ENCODE results near the gene MRPL55.

The MRPL55 gene

DNA sequence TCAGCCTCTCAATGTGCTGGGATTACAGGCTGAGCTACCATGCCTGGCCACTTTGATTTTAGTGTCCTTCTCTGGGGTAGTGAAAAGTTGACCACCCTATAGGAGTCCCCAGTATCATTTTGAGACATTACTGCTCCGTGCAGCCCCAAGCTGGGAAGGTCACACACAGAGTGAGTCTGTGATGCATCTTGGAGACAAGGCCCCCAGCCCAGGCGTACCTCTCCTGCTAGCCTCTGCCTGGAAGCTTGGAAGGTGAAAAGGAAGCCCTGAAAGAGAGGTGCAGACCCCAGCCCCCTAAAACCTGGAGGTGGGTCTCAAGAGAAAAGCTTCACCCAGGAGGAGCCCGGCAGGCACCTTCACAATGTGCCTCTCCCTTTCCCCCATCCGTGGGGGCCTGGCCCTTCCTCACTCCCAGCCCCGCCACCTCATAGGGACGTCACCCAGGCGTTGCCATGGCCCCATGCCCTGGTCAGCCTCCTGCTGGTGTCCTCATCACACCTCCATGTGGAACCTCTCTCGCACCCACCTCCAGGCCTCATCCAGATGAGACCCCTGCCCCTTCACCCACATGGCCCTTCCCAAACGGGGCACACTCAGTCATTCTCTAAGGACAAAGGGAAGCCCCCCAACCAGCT lies 32.2 kb downstream of the MRPL55 start:
- H3K4me3 ChIP-seq (ENCODE audit: low read depth, low read length), result no peak overlapping the region
- TF ChIP-seq, protein P1, sequence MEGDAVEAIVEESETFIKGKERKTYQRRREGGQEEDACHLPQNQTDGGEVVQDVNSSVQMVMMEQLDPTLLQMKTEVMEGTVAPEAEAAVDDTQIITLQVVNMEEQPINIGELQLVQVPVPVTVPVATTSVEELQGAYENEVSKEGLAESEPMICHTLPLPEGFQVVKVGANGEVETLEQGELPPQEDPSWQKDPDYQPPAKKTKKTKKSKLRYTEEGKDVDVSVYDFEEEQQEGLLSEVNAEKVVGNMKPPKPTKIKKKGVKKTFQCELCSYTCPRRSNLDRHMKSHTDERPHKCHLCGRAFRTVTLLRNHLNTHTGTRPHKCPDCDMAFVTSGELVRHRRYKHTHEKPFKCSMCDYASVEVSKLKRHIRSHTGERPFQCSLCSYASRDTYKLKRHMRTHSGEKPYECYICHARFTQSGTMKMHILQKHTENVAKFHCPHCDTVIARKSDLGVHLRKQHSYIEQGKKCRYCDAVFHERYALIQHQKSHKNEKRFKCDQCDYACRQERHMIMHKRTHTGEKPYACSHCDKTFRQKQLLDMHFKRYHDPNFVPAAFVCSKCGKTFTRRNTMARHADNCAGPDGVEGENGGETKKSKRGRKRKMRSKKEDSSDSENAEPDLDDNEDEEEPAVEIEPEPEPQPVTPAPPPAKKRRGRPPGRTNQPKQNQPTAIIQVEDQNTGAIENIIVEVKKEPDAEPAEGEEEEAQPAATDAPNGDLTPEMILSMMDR (IDR thresholded peaks at IDR 0.05; ENCODE audit: low read depth, low read length), result no peak

DNA sequence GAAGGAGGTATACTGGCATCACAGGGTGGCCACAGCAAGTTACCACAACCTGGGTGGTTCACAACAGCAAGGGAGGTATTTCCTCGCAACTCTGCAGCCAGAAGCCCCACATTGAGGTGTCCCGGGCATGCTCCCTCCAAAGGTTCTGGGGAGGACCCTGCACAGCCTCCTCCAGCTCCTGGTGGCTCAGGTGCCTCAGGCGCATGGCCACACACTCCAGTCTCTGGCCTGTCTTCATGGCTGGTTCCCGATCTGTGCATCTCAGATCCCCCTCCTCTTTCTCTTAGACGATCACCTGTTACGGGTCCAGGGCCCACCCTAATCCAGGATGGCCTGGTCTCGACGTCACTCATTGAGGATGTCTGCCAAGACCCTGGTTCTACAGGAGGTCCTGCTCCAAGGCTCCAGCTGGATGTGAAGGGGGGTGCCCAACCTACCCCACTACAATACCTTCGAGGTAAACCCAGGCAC lies 33.3 kb downstream of the MRPL55 start:
- H3K4me3 ChIP-seq (ENCODE audit: low read depth, low read length), result no peak overlapping the region
- TF ChIP-seq, protein P1 (IDR thresholded peaks at IDR 0.05; ENCODE audit: low read depth, low read length), result no peak

DNA sequence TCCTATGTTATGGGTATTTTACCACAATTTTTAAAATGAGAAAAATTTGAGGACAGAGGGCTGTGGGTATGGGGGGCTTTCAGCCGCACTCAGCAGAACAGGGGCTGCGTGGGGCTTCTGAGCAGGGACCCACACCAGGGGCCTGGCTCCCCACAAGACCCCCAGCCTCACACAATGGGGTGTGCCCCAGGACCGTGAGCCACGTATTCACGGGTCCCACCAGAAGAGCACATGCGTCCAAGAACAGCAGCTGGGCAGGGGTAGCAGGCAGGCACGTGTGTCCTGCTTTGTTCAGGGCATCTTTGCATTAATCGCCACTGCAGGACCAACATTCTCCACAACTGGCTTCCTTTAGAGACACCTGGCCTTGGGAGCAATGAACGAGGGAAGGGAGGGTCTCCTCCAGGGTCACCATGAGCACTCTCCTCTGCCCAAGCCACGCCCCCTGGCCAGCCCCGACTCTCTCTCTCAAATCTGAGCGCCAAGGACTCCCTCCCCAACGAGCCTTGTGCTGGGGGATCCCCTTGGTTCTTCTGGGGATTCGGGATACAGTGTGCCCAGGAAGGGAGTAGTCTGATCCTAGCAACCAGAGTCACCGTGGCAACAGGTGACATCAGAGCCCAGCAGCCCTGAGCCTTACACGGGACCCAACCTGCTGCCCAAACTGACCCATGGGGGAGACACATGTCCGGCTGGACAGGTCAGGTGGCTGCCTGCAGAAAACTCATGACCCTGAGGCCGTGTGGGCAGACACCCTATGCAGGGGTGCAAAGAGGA lies 34.0 kb downstream of the MRPL55 start:
- TF ChIP-seq, protein P1 (IDR thresholded peaks at IDR 0.05; ENCODE audit: low read depth, low read length), result no peak
- no peak overlapping the region for H3K4me3 ChIP-seq (ENCODE audit: low read depth, low read length)

DNA sequence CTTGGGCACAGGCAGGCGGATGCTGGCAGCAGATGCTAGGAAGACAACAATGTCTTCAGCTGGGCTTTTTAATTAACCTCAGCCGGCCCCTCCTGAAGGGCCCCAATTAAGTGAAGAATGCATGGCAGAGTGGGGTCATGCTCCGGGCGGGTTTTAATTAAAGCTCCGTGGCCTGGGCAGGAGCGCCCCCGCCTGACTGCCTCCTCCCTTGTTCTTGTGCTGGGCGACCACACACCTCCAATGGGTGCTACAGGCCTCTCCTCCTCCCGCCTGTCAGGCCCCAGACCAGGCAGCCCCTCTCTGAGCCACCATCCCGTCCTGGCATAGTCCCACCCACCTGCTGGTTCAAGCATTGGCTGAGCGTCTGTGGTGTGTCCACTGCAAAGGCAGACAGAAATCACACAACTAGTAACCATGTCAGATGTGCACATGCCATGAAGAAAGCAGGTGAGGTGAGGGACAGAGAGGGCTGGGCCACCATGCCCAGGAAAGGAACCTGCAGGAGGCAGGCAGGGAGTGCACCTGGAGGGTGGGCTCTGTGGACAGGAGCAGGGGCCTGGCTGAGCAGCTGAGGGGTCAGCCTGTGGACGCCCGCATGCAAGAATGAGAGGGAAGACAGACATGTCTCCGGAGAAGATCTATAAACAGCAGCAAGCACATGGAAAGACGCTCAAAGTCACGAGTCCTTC lies 35.1 kb downstream of the MRPL55 start:
- TF ChIP-seq, protein P1 (IDR thresholded peaks at IDR 0.05; ENCODE audit: low read depth, low read length), result no peak
- no peak overlapping the region for H3K4me3 ChIP-seq (ENCODE audit: low read depth, low read length)

DNA sequence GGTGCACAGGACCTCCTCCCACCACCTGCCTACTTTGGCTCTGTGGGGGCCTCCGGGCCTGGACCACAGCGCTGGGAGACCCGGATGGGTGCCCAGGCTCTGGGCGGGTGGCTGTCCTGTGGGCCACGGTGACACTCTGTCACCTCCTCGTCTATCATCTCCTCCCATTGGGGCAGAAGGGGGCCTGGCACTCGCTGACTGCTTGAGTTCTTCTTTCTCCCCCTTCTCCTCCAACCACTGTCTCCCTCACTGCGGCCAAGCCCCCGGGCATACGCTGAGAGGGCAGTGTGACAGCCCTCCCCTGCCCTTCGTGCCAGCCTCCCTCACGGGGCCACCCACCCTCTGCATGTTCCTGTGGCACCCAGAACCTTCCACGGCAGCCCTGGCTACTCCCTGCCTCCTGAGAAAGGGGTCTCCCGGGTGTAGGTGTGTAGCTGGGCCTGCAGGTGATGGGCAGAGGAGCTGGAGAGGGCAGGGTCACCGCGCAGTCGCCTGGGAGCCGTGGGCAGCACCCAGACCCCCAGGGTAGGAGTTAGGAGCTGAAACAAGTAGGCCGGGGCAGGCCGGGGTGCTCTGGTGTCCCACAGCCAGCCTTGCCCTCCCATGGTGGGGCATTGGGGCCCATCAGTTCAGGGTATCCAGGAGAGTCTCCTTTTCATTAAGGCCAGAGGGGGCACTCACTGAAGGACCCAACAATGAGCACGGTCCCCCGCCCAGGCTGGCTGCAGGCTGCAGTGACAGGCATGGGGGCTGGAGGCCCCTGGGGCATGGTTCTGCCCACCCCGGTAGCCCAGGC lies 35.8 kb downstream of the MRPL55 start:
- TF ChIP-seq, protein P1 (IDR thresholded peaks at IDR 0.05; ENCODE audit: low read depth, low read length), result no peak
- H3K4me3 ChIP-seq (ENCODE audit: low read depth, low read length), result no peak overlapping the region

DNA sequence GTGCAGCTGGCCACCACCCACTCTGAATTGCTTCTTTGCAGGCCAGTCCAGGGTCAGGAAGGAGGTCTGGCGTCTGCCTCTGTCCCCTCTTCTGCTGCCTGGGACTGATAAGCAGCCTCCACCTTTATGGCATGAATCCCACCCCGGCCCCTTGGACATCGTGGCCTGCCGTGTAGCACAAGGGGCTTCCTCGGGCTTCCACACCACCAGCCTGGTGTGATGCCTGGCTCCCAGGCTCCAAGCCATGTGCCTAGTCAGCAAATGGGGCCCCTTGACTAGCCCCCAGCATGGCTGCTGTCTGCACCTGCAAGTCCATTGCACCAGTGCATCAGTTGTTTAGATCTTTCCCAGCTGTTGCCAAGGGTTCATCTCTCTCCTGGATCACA lies 36.4 kb downstream of the MRPL55 start:
- TF ChIP-seq, protein P1 (IDR thresholded peaks at IDR 0.05; ENCODE audit: low read depth, low read length), result no peak
- H3K4me3 ChIP-seq (ENCODE audit: low read depth, low read length), result no peak overlapping the region
